ENCODE data around the gene PTPRU.

Gene PTPRU

DNA sequence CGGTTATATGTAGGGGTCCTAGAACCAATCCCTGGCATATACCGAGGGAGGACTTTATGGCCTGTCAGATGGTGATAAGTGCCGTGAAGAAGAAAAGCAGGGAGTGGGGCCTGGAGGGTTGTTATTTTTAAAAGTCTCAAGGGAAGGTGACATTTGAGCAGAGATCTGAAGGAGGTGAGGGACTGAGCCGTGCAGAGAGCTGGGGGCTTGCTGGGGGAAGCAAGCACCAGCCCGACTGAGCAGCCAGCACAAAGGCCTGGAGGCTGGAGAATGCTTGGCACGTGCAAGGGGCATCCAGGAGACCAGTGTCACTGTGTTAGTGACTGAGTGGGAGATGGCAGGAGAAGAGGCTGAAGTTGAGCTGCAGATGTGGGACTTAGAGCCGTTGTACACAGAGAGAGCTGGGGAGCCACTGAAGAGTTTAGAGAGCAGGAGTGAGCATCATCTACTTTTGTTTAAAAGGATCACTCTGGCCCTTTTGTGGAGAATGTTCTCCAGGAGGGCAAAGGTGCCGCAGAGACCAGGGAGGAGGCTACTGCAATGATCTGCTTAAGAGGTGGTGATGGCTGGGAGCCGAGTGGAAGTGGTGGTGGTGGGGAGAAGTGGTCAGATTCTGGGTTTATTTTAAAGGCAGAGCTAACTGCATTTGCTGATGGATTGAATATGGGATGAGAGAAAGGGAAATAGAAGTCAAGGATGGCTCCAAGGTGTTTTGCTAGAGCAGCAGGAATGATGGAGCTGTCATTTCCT, 31.2 kb downstream of the PTPRU start:
- no peak for DNase-seq (ENCODE audit: low read depth)

DNA sequence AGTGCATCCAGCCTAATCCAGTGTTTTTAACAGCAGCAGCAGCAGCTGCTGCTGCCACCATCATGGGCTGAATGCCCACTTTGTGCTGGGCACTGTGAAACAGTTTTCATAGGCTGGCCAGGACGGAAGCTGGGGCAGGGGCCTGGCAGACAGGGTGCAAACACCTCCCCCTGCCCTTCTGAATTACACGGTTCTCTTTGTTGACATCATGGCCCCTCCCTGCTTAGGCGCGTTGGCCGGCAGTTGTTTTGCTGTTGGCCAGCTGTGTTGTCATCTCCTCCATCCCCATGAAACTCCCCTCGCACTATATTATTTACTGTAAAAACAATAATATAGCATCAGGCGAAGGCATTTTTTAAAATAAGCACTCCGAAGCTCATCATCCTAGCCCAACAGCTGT, 33.1 kb downstream of the PTPRU start:
- no peak for DNase-seq (ENCODE audit: low read depth)

DNA sequence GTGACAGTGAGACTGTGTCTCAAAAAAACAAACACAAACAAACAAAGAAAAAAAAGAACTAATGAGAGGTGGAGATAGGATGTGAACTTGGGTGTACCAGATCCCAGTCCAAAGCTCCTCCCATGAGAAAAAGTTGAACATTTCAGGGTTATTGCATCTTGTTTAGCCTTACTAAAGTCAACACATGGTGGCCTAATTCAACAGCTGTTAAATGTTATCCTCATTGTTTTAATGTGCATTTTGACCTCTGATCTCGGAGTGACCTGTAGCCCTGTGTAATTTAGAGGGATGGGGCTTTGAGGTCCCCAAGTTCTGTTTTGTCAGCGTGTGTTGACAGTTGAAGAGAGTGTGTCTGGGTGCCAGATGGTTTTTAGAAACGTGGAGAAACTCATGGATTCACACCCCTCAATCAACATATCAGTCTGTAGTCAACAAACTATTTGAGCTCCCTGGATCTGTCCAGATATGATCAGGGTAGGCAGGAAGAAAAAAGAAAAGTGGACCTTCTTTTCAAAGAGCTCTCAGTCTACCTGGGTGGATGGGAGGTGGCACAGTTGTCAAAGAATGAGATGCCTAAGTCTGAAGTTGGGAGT, 34.7 kb downstream of the PTPRU start:
- no peak for DNase-seq (ENCODE audit: low read depth)

DNA sequence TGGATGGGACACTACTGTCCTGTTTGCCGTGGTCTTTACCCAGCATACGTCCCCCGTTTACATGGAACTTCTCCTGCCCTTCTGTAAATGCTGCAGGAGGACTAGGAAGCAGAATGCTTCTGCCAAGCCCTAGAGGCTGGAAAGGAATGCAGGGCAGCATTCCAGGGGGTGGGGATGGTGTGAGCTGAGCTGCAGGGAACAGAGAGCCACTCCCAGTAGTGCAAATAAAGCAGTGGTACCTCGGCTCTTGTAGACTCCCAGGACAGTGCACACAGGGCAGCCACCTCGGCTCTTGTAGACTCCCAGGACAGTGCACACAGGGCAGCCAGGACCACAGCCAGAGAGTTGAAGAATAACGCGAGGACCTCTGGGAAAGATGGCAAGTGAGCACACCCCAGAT, 35.4 kb downstream of the PTPRU start:
- DNase-seq (ENCODE audit: low read depth) = no peak

DNA sequence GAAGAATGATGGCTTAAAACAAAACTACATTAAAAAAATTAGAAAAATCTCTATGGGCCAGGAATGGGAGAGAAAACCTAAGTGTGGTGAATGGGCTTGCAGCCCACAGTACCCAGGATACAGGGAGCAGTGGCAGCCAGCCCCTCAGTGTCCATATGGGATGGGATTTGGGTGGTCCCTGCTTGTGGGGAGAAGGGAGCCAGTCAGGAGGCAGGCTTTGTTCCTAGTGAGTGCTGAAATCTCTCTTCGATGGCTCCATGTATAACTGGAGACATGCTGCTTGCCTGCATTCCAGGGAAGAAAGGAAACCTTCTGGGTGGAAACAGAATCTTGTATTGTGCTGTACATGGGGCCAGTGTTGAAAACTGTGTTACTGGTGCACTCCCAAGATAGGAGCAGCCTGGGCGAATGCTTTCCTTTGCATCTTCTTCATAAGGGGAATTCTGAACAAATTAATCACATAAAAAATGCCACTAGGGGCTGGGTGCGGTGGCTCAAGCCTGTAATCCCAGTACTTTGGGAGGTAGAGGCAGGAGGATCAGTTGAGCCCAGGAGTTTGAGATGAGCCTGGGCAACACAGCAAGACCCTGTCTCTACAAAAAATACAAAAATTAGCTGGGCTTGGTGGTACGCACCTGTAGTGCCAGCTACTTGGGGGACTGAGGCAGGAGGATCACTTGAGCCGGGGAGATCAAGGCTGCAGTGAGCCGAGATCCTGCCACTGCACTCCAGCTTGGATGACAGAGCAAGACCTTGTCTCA, 36.0 kb downstream of the PTPRU start:
- no peak for DNase-seq (ENCODE audit: low read depth)

DNA sequence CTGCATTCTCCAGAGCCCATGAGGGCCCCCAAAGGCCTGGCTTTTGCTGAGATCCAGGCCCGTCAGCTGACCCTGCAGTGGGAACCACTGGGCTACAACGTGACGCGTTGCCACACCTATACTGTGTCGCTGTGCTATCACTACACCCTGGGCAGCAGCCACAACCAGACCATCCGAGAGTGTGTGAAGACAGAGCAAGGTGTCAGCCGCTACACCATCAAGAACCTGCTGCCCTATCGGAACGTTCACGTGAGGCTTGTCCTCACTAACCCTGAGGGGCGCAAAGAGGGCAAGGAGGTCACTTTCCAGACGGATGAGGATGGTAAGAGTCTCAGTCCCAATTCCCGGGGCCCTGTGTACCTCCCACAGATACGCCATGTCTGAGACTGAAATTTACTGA, 39.1 kb downstream of the PTPRU start:
- DNase-seq (ENCODE audit: low read depth) = no peak

DNA sequence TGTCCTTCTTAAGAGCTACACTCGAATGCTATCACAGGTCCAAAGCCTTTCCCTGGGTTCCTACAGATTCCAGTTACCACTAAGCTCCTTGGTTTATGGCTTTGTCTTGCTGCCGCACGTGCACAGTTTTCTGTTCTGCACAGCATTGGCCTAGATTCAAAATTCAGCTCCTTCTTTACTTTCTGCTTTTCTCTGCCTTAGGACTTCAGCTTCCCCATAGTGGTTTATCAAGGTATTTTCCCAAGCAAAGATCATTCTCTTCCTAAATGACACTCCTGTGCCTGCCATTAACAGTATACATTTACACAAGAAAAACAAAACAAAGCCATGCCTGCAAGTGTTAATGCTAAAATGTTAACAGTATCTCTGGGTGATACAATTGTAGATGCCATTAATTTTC, 41.8 kb downstream of the PTPRU start:
- DNase-seq (ENCODE audit: low read depth) = no peak

DNA sequence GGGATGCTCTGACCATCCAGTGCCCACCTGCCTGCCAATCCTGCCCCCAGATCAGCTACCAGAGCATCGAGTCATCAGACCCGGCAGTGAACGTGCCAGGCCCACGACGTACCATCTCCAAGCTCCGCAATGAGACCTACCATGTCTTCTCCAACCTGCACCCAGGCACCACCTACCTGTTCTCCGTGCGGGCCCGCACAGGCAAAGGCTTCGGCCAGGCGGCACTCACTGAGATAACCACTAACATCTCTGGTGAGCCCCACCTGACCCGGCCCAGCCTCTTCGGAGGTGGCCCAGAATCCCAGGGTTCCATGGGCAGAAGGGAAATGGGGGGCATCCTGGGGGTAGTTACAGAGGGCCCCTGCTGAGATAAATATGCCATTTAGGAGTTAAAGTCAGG, 43.1 kb downstream of the PTPRU start:
- DNase-seq (ENCODE audit: low read depth) = no peak

DNA sequence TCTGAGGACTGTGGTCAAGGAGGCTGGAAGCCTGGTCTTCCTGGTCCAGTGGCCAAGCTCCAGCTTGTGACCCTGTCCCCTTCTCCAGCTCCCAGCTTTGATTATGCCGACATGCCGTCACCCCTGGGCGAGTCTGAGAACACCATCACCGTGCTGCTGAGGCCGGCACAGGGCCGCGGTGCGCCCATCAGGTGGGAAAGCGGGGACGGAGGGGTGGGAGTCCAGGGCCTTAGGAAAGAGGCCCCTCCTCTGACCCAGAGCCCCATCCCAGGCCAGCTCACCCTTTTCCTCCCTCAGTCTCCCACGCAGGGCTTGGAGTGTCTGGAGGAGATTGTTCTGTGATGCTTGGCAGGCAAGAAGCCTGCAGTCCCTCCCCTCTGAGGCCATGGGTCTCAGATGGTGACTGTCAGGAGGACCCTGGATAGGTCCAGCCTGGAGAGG, 43.6 kb downstream of the PTPRU start:
- DNase-seq (ENCODE audit: low read depth) = no peak

DNA sequence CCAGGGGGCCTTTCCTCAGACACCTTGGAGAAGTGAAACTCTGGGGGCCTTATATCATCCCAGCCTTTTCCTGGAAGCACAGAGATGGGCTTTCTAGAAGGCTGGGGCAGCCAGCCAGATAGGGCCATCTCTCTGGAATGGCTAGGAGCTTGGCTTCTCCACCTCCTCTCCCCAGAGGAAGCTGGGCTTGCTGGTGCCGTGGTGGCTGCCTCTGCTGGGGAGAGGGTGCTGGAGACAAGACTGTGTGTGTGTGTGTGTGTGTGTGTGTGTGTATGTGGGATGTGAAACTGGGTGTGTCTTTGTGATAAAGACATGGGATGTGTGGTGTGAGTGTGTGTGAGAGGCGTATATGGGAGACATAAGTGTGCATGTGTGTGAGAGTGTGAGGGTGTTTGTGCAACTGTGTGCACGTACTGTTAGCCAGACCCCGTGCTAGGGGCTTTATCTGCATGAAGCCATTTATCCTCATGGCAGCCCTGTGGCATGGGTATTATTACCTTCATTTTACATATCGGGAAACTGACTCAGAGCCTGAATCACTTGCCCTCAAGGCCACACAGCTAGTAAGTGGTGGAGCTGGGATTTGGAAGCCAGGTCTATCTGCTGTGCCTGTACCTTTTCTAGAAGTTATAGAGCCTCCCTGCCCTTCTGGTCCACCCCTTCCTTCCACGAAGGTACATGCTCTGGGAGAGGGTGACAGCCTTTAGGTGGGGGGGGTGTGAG, 44.2 kb downstream of the PTPRU start:
- DNase-seq (ENCODE audit: low read depth) = no peak

DNA sequence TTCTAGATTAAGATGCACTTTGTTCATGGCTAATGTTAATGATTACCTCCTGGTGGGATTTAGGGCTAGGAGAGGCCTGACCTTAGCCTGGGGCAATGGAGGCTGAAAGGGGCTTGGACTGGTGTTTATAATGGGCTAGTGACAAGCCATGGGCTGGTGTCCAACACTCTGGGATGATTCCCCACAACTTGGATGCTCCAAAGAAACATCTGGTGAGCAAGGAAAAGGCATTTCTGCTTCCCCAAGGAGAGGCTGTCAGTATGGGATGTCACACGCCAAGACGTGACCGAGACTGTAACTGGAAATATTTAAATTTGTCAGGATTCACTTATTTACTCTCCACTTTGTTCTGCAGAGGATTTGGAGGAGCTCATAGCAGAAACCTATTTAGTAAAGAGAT, 45.2 kb downstream of the PTPRU start:
- DNase-seq (ENCODE audit: low read depth) = no peak

DNA sequence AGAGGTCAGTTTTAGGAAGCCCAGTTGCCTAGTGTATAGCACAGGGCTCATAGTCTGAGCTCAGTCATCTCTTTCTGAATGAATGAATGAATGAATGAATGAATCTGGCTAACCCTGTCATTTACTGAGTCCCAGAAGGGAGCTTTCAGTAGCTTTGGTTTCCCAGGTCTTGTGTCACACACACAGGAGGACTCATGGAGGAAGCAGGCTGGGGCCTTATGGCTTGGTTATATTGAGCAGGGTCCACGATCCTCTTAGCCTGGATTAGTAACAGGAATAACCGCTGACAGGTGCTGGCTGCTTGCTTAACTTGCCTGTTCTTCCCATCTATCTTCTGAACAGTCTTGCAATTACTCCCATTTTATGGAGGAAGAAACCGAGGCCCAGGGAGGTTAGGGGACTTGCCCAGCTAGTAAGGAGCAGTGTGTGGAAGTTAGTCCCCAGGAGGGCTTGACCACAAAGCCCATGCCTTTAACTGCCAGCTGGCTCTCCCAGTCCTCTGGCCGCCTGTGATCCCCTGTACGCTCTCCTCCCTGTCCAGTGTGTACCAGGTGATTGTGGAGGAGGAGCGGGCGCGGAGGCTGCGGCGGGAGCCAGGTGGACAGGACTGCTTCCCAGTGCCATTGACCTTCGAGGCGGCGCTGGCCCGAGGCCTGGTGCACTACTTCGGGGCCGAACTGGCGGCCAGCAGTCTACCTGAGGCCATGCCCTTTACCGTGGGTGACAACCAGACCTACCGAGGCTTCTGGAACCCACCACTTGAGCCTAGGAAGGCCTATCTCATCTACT, 46.0 kb downstream of the PTPRU start:
- DNase-seq (ENCODE audit: low read depth) = no peak

DNA sequence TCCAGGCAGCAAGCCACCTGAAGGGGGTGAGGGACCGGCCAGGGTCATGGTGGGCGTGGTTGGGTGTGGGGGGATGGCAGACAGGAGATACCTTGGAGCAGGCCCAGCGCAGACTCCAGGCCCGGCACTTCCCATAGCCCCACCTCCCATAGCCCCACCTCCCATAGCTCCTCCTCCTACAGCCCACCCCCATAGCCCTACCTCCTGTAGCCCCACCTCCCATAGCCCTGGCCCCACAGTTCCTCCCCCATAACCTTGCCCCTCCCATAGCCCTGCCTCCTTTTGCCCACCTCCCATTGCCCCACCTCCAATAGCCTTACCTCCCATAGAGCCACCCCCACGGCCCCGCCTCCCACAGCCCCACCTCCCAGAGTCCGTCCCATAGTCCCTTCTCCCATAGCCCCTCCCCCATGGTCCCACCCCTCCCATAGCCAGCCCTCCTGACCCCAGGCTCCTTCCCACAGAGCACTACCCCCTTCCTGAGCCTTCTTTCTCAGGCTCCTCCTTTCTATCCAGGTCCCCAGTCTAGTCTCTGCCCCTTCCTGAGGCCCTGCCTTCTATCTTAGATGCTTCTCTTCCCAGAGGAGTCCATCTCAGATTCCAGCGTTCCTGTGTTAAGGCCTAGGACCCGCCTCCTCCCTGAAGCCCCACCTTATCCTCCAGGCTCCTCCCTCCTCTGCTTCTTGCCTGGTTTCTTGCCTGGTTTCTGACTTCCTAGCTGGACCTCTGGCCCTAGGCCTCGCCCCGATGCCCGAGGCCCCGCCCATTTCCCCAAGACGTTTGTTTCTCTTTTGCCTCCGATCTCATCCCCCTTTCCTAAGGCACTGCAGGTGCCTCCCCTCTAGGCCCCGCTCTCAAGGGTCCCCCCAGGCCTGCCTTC, 46.8 kb downstream of the PTPRU start:
- no peak for DNase-seq (ENCODE audit: low read depth)

DNA sequence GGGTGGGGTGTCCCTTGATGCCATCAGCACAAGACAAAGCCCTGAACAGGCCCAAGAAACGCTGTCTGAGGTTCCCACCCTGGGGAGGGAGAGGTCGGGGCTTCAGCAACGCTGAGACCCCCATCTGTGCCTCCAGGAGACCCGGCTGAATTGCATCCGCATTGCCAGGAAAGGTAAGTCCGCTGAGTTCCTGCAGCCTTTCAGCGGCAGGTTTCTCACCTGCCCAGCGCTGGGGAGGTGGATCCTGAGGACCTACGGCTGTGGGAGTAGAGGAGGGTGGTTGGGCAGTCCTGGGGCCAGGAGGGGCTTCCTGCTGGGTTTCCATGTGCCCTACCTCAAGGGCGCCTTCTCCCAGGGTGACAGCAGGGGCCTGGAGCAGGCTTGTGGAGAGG, 47.5 kb downstream of the PTPRU start:
- DNase-seq (ENCODE audit: low read depth) = no peak

DNA sequence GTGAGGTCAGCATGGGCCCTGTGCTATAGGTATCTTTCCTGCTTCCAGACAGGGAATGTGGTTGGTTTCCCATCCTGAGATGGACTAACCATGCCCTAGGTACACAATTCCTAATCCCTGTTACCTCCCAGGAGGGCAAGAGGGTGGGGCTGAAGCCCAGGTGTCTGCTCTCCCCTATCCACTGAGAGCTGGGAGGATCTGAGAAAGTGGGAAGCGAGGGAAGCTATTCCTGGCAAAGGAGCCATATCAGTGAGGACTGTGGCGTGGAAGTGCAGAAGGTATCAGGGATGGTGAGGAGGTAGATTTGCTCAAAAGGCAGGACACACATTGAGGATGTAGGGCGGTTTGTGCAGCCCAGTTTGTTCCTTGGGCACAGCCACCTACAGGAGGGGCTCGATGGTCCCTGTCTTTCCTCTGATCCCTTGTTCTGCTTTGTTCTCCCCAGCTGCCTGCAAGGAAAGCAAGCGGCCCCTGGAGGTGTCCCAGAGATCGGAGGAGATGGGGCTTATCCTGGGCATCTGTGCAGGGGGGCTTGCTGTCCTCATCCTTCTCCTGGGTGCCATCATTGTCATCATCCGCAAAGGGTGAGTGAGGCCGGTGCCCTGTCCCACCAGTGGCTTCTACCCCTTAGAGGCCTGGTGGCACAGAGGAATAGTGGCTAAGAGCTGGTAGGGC, 48.1 kb downstream of the PTPRU start:
- DNase-seq (ENCODE audit: low read depth) = no peak

DNA sequence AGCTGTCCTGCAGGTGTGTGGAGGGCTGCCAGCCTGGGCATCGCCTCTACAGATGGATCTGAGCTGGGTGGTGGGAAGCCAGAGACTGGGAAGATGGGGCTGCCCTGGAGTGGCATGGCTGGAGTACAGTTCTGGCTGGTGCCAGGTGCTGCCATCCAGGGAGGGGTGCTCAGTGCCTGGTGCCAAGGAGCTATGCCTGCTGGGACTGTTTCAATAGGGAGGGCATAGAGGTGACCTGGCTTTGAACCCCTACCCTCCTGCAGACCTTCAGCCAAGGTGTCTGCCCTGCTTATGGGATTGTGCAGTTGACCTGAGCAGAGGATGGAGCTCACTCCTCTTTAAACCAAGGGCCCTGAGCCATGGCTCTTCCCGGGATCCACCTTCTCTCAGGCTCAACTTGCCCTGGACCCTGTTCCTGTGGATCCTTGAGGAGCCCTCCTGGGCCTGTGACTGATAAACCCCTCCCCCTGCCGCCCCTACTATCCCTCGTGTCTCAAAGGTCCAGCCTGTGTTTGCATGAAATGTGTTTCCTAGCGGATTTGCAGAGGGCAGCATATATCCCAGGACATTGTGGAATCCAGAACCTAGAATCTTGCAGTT, 48.7 kb downstream of the PTPRU start:
- no peak for DNase-seq (ENCODE audit: low read depth)

DNA sequence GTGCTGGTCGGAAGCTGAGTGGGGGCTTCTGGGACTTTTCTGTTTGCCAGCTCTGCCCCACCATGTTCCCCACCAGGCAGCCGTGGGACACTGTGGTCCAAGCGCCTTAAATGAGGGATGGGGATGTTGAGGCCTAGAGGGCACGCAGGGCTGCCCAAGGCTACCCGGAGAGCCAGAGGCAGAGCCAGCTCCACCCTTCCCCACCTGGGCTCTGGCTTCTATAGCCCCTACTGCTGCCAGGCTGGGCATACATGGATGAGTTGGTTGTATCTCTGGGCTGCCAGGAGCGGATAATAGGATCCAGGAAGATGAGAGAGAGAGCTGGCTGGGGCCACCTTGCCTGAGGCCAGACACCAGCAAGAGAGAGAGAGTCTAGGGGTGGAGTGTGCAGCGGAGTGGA, 49.4 kb downstream of the PTPRU start:
- DNase-seq (ENCODE audit: low read depth) = no peak

DNA sequence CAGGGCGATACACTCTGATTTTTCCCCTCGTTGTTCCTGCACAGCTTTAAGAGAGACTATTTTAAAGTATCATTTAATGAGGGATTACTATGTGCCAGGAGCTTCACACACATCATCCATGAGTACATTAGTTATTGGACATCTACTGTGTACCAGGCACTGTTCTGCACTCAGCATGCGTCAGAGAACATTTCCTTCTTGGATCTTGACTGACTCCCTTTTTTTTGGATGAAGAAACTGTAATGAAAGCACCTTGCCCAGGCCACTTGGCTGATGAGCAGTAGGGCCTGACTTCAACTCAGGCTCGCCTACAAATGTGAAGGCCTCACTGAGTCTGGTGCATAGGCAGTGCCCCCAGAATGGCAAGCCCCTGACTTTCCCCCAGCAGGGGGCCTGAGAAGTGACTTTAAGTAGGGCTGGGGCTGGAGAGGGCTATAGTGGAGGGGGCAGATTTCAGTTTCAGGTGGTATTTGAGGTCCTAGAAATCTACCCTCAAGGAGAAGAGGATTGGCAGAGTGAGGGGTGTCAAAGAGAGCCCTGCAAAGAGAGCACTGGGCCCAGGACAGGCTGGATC, 50.0 kb downstream of the PTPRU start:
- no peak for DNase-seq (ENCODE audit: low read depth)

DNA sequence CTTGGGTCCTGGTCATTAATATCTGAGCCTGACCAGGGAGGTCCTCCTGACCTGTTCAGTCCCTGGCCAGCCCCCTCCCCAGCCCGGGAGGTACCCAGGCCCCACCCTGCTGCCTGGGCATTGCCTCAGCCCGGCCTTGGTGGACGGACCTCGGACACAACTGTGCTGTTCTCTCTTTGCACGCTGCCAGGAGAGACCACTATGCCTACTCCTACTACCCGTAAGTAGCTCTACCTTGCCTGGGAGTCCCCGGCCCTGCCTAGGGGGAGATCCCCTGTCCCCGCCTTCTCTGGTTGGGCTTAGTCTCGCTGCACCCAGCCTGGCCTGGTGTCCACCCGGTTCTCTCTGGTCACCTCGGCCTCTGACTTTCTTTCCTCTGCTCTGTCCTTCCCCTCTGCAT, 53.2 kb downstream of the PTPRU start:
- DNase-seq (ENCODE audit: low read depth) = no peak
